Measurements from ENCODE around the gene ADGRF5. TPM values are rescaled to one million over a fixed set of nuclear protein-coding genes. Genes with fewer than 3 reads are reported as not detected.

ADGRF5 gene, protein sequence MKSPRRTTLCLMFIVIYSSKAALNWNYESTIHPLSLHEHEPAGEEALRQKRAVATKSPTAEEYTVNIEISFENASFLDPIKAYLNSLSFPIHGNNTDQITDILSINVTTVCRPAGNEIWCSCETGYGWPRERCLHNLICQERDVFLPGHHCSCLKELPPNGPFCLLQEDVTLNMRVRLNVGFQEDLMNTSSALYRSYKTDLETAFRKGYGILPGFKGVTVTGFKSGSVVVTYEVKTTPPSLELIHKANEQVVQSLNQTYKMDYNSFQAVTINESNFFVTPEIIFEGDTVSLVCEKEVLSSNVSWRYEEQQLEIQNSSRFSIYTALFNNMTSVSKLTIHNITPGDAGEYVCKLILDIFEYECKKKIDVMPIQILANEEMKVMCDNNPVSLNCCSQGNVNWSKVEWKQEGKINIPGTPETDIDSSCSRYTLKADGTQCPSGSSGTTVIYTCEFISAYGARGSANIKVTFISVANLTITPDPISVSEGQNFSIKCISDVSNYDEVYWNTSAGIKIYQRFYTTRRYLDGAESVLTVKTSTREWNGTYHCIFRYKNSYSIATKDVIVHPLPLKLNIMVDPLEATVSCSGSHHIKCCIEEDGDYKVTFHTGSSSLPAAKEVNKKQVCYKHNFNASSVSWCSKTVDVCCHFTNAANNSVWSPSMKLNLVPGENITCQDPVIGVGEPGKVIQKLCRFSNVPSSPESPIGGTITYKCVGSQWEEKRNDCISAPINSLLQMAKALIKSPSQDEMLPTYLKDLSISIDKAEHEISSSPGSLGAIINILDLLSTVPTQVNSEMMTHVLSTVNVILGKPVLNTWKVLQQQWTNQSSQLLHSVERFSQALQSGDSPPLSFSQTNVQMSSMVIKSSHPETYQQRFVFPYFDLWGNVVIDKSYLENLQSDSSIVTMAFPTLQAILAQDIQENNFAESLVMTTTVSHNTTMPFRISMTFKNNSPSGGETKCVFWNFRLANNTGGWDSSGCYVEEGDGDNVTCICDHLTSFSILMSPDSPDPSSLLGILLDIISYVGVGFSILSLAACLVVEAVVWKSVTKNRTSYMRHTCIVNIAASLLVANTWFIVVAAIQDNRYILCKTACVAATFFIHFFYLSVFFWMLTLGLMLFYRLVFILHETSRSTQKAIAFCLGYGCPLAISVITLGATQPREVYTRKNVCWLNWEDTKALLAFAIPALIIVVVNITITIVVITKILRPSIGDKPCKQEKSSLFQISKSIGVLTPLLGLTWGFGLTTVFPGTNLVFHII (N-terminal part only)
- total RNA-seq (10 to 100 TPM; 18.7 to 58.0 (median 22.4) TPM), polyA plus RNA-seq (10 to 100 TPM; 14.3 to 23.3 (median 15.0) TPM)
- long read RNA-seq, donor 1, full-length matches to known transcripts, result 1 of 12 reads
- long read RNA-seq, donor 1, partial matches to known transcripts, result 7 of 12 reads
- long read RNA-seq, donor 1, other reads (novel, unspliced or antisense), result 4 of 12 reads
- long read RNA-seq, donor 2, full-length matches to known transcripts, result 2 of 26 reads
- long read RNA-seq, donor 2, partial matches to known transcripts, result 14 of 26 reads
- long read RNA-seq, donor 2, other reads (novel, unspliced or antisense), result 10 of 26 reads

GRCh38 chr6:46921731-46922130 lies at the start of gene ADGRF5:
ADGRF5 (minus strand) TSS chr6:46921938; CDS start chr6:46906762, 15,176 bp downstream.
- H3K36me3 ChIP-seq (ENCODE audit: insufficient read depth in 1 of 2, low read depth in 1 of 2), result no peaks in the 10 kb centered on the region
- H3K4me1 ChIP-seq, result no peaks in the 10 kb centered on the region
- H3K27me3 ChIP-seq (ENCODE audit: insufficient read depth in 3 of 3, low read length in 2 of 3), result no peaks in the 10 kb centered on the region
- ATAC-seq, result peak in 2 of 4 donors; percentile 24 to 56
- intact Hi-C loops (cut with DNase I), result no loop called here
- WGBS, 3 donors, result 68 to 84% (median 82%) methylated on average over 13 of the region's 13 CpGs
- H3K9me3 ChIP-seq, result no peaks in the 10 kb centered on the region
- TF ChIP-seq, protein P1, sequence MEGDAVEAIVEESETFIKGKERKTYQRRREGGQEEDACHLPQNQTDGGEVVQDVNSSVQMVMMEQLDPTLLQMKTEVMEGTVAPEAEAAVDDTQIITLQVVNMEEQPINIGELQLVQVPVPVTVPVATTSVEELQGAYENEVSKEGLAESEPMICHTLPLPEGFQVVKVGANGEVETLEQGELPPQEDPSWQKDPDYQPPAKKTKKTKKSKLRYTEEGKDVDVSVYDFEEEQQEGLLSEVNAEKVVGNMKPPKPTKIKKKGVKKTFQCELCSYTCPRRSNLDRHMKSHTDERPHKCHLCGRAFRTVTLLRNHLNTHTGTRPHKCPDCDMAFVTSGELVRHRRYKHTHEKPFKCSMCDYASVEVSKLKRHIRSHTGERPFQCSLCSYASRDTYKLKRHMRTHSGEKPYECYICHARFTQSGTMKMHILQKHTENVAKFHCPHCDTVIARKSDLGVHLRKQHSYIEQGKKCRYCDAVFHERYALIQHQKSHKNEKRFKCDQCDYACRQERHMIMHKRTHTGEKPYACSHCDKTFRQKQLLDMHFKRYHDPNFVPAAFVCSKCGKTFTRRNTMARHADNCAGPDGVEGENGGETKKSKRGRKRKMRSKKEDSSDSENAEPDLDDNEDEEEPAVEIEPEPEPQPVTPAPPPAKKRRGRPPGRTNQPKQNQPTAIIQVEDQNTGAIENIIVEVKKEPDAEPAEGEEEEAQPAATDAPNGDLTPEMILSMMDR (IDR thresholded peaks at IDR 0.05), result no peak
- peak within 1 kb of the TSS; percentile 69 for H3K27ac ChIP-seq
- peak within 1 kb of the TSS; percentile 58 for H3K4me3 ChIP-seq
- no peak for DNase-seq

DNA sequence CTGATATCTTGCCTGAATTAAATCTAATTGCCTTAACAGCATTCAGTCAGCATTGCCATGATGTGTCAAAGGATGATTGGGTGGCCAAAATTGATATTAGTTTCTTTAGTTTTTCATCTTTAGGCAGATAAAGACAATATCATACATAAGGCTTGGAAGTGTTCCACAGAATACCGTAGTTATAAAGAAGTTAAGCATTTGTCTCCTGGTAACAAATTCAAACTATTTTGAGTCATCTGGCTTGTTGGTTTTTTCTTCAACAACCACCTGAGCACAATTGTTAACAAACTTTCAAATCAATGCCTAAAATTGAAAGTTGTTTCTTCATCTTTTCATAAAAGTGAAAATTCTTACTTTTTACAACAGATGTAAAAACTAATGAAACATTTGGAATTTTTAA lies 47.5 kb upstream of the ADGRF5 start:
- no peaks in the 10 kb centered on the region for H3K27me3 ChIP-seq (ENCODE audit: insufficient read depth in 3 of 3, low read length in 2 of 3)
- no peak overlapping the region for H3K4me3 ChIP-seq
- ATAC-seq (no peak), DNase-seq (no peak)
- H3K4me1 ChIP-seq, result no peaks in the 10 kb centered on the region
- TF ChIP-seq, protein P1 (IDR thresholded peaks at IDR 0.05), result no peak
- WGBS, 3 donors, result 23 to 48% (median 44%) methylated on average over 1 of the region's 1 CpG
- H3K36me3 ChIP-seq (ENCODE audit: insufficient read depth in 1 of 2, low read depth in 1 of 2), result no peaks in the 10 kb centered on the region
- H3K27ac ChIP-seq, result no peak overlapping the region
- no peaks in the 10 kb centered on the region for H3K9me3 ChIP-seq
- intact Hi-C loops (cut with DNase I), result no loop called here

DNA sequence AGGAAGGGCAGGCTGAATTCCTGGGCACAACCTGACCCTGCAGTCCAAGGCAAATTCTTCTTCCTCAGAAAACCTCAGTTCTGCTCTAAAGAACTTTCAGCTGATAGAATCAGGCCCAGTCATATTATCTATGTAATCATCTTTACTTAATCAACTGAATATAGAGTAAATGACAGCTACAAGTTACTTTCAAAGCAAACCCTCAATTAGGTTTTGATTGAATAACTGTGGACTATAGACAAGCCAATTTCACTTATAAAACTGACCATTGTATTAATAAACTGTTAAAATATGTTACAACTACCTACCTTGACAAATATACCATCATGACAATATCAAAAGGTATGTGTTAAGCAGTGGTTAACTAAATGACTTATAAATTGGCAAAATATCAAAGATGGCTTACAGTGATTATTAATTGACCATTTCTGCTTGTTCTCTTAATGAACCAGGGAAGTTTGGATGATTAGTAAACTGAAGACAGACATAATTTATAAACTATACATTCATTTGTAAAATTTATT lies 46.1 kb upstream of the ADGRF5 start:
- H3K9me3 ChIP-seq, result no peaks in the 10 kb centered on the region
- intact Hi-C loops (cut with DNase I), result no loop called here
- H3K4me1 ChIP-seq, result no peaks in the 10 kb centered on the region
- no peak overlapping the region for H3K4me3 ChIP-seq
- no peaks in the 10 kb centered on the region for H3K27me3 ChIP-seq (ENCODE audit: insufficient read depth in 3 of 3, low read length in 2 of 3)
- DNase-seq (no peak), ATAC-seq (no peak)
- H3K27ac ChIP-seq, result no peak overlapping the region
- TF ChIP-seq, protein P1 (IDR thresholded peaks at IDR 0.05), result no peak
- H3K36me3 ChIP-seq (ENCODE audit: insufficient read depth in 1 of 2, low read depth in 1 of 2), result no peaks in the 10 kb centered on the region
